HG02610 (cell line): ENCODE measurements around the gene PRR9.
"Not testable (repeated sequence)": the region's sequence is repeated elsewhere in the genome, so short reads cannot be mapped to it uniquely, and the experiment has no call there.

Source experiments
- ATAC-seq: cut with Tn5 transposase; IDR thresholded peaks from one replicate; pipeline ENCODE4 v1.9.1; 2021; ENCODE audit warnings: mild to moderate bottlenecking, moderate library complexity; ENCODE audit not compliant: unreplicated experiment

The PRR9 gene

DNA sequence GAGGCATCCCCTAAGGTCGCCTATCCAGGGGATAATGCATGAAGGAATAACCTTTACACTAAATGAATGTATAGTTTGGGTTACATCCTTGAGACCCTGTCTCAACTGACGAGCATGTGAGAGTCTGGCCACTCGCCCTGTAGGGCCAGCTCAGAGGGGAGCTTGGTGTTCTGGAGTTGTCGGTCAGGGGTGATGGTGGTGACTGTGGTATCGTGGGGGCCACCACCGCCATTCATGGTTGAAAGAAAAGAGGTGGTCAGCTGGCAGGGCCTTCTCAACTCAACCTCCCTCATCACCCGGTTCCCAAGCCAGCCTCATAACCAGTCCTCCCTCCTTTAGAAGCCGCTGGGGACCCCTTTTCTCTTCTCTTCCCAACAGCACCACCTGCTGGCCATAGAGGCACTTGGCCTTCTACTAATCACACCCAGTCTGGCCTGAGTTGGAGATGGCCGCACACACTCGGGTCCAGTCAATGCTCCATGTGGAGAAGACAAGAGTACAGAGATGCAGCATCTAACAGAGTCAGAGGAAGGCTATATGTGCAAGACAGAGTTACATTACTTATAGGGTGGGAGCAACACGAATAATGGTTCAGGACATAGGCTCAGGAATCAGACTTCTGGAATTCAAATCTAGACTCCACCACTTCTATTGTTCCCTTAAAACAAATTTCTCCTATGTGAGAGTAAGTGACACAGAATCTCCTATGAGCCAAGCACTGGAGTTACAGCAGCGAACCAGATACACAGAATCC is 11.9 kb downstream of the PRR9 start:
- ATAC-seq = not testable (repeated sequence)

DNA sequence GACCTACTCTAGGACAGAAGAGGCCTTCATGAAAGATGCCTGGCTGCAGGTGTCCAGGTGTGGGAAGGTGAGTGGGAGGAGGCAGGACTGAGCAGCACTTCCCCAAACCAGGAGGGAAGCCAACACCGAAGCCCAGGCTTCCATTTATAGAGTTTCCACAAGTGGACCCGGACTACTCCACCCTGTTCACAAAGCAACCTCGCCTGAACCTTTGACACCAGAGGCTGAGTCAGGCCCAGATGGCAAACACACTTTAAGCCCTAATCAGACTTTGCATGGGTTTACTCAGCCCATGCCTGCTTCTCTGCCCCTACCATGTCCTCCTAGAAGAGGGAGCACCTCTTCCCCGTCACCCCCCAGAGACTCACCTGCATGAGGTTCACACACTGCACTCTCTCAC is 14.0 kb downstream of the PRR9 start:
- no peak for ATAC-seq

DNA sequence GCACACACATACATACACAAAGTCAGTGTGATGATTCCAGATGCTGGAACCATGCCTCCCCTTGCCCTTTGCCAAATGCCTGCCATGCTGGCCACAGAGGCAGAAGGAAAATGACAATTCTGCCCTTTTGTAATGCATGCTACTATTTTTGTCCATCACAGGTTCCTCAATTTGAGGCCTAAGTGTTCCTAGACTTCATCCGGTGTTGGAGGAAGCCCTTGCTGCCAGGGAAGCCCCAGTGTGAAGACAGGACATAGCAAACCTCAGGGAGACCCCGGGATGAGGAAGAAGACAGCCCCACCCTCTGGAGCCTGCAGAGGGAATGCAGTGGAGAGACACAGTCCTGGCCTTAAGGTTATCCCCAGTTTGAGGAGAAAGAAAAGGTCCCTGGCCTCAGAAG is 14.4 kb downstream of the PRR9 start:
- no peak for ATAC-seq

DNA sequence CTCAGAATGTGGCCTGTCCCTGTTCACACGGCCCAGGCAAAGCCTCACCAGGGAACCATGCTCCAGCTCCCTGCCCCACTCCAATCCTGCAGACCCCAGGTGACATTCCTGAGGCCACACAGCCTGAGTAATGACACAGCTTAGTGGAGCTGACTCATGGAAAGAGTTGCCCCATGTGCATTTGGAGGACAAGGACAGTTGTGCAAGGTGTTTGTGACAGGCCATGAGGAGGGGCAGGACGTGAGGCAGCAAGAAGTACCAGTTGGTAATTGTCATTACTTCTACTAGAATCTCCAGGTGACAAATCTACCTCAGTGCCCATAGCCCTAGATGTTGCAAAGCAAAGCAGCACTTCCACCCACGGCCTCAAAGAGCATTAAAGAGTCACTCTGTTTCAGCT is 15.2 kb downstream of the PRR9 start:
- no peak for ATAC-seq

DNA sequence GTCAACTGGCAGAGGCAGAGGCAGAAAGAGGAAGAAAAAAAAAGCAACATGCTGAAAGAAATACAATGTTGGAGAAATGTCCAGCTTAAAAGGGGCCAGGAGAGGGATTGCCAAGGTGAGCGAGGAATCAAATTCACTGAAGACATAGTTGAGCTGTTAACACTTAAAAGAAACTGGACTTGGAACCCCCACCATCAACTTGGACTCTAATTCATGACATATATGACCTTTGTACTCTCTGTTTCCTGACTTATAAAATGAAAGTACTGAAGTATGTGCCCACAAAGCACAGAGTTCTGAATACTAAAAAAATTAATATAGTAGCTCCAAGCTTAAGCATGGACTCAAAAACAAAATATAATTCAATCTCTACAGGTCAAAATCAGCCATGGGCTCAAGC is 16.1 kb downstream of the PRR9 start:
- no peak for ATAC-seq

DNA sequence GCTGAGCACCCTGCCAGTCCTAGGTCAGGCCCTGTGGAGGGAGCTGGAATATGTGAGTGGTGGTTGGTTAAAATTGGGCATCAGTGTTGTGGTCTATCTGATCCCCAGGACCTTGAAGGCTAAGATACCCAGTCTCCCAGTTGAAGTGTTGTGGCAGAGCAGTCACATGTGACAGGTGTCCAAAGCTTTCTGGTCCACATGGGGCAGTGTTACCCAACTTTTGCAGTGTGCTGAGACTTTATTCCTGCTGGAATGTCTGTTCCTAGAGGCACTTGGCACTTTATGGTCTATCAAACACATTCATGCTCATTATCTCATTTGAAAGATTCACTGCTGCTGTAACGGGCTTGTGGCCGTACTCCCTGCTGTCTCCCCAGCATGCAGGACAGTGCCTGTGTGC is 21.1 kb downstream of the PRR9 start:
- no peak for ATAC-seq

DNA sequence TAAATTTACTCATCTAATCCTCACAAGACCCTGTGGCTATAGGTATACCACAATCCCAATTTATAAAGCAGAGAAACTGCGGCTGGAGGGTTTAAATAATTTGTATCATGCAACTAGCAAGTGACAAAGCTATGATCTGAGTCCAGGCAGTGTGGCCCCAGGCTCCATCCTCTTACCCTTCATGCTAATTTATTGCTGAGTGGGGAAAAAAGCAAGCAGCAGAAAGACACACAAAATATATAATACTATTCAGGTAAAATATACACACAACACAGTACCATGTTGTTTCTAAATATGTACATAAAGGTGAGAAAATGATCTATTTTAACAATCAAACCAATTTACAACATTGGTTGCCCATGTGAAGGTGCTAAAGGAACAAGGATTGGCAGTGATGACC is 24.8 kb downstream of the PRR9 start:
- no peak for ATAC-seq

DNA sequence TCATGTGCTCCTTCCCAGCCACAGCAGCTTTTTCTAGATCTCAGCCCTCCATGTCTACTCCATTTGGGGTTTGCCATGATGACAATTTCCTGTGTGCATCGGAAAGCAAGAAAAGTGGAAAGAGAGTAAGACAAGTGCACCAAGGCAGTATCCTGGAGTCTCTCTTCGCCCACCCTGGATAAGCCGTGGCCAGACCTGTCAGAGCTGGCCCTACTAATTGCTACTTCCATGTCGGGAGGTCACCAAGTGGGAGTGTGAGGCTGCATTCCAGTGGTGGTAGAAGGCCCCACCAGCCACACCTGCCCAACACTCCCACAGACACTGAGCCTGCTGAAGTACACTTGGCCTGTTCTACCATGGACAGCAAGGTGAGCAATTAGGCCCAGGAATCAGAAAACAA is 28.1 kb downstream of the PRR9 start:
- ATAC-seq = no peak

DNA sequence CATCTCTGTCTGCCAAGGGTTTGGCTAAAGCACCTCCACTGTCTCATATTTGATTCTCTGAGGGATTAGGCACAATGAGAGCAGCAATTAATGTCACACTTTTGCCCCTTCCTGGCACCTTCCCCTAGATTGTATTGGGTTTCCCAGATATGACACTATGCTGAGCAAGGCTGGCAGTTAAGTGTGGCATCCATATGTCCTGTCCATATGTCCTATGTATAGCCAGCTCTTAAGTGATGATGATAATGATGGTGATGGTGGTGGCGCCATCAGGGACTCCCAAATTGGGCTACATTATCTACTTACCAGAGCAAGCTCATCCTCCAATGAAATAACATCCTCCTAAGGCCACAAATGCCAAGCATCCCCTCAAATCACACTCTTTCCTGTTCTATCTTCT is 28.6 kb downstream of the PRR9 start:
- no peak for ATAC-seq

DNA sequence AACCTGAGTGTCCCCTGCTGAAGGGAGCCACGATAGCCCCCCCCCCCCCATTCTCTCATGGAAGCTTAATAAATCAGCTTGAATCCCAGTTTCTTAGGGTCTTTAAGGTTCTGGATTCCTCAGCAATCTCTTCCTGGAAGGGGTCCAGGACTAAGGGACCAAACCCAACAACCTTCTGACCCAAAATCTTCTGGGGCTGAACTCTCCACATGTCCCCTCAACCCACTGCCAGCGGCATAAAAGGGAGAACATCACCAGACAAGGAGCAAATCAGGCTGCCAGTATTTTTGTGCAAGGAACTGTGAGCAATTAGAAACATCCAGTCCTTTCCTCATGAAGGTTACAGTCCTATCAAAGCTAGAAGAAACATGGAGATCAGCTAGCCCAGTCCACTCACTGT is 29.4 kb downstream of the PRR9 start:
- no peak for ATAC-seq

DNA sequence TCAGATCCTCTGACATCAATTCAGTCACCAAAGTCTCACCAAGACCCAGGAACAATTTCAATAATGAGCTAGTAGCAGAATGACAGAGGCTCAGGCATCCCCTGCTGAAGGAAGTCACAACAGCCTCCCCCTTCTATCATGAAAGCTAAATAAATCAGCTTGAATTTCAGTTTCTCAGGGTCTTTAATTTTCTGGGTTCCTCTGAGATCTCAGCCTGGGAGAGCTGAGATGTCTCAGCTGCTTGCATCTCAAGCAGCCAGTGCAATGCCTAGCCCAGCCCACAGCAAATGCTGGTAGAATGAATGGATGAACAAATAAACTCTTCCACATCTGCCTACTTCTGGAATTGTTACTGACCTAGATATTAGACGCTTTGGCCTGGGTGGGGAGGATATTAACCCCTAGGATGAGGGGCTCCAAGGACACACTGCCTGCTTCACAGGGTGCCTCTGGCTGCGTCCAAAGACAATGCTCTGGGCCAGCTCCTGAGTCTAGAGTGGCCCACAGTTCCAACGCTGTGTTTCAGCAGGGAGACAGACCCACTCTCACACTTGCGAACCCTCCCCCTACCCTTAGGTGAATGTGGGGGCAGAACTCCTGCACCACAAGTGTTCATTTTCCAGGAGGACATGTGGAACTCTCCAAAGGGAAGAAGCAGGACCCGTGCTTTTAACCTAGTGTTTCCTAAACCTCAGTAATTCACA is 30.9 kb downstream of the PRR9 start:
- no peak for ATAC-seq

DNA sequence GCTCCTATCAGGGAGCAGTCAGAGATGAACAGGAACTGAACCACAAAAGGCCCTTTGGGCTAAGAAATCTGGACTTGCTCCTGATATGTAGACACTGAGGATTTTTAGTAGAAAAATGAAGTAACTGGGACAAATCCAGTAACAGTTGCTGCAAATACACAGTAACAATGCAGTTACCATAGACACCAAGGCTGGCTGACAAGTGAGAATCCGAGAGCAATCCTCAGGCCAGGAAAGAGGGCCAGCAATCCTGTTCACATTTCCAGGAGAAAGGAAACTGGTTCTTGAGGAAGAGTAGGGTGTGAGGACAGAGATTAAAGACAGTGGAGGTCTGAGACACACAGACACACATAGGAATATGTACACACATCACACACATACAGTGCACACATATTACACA is 32.8 kb downstream of the PRR9 start:
- ATAC-seq = no peak

DNA sequence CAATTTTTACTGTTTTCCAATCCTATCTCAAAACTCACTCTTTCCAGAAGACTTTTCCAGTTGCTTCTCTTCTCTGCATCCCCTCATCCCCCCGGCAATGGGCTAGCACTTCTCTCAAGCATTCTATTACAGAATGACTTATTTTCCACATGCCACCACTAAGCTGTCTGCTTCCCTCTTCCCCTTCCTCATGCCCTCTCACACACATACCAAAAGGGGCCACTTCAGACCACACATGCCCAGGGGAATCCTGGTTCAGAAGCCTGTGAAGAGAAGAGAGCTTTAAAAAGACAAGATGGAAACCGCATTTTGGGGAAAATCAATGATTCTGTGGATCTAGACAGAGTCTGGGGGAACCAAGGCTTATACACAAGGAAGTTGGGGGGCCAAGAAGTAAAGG is 33.7 kb downstream of the PRR9 start:
- no peak for ATAC-seq

DNA sequence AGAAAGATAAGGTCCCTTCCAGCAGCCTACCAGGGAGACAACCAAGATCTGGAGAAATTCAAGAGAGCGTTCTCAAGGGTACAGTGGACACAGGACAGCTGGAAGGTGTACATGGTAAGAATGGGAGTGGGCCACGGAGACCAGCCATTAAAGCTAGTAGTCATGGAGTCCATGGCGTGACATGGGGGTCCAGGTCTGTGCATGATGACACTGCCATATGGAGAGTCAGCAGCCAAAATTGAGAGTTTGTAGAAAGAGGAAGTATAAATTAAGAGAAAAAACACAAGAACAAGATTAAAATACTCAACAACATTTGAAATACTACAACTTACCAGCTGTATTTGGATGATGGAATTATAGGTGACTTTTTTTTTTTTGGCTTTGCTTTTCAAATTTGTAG is 34.2 kb downstream of the PRR9 start:
- ATAC-seq = no peak

DNA sequence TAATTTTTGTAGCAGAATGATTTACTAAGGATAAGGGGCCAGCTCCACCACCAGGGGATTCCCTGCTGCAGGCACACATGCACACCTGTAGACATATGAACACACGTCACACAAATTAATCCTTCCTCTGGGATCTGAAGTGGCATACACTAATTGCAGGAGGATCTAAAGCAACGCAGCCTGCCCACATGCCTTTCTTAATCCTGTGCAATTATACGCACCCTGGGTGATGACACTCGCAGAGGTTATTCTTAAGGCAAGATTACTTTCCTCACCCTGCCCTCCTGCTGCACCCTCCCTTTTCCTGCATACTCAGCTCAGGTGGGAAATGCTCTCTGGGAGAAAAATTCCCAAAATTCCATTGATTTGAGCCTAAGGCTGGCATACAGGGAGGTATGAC is 34.6 kb downstream of the PRR9 start:
- ATAC-seq = no peak

DNA sequence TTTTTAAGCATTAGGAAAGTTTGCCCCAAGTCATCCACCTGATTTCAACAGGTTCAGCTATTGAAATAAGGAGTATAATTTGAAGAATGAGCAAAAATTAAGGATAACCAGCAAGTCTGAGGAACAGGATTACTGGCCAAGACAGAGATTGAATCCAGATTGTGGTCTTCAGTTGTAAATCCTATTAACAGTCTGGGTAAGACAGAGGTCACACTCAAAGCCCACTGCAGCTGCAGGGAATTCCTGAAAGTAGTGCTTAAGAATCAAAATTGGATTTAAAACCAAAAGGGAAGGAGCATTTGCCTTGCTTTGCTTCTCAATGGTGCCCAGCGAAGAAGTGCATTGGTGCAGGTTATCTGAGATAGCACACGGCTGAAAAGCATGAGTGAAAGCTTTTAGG is 35.7 kb downstream of the PRR9 start:
- no peak for ATAC-seq

DNA sequence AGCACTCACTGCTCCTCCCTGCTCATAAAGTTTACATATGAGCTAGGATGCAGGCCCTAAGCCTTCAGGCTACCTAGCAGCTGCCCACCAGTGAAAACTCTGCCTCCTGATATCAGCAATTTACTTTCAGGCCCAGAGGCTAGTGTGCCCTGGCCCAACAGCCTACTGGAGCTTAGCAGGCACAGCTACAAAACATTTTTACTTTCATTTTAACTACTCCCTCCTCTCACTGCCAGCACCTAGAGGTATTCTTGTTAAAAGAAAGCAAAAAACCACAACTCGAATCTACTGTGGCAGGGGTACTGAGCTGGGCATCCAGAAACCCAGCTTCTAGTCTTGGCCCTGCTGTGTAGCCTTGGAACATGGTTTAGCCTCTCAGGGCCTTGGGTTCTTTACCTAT is 36.3 kb downstream of the PRR9 start:
- peak; percentile 58 for ATAC-seq

DNA sequence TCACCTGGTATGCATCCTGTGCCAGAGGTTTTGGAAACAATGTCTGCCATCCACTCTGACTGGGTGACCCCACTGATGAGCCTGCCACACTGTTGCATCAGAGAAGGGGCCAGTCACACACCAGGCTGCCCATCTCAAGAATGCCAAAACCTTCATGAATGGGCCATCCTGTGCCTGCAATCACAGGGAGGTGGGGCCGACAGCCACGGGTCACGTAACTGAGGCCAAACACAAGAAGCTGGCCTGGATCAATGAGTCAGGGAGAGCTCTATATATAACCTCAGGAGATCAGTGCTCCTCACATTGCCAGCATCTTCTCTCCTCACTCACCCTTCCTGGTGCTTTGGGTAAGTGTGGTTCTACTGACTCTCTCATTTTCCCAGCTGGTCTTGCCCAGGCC is 42.0 kb downstream of the PRR9 start, which contains the start of gene LORICRIN:
Gene LORICRIN, plus strand, starts transcription at position 301 of the 400 bp plus-strand sequence. CDS start 1,263 bp downstream, outside the sequence.
- ATAC-seq = no peak

DNA sequence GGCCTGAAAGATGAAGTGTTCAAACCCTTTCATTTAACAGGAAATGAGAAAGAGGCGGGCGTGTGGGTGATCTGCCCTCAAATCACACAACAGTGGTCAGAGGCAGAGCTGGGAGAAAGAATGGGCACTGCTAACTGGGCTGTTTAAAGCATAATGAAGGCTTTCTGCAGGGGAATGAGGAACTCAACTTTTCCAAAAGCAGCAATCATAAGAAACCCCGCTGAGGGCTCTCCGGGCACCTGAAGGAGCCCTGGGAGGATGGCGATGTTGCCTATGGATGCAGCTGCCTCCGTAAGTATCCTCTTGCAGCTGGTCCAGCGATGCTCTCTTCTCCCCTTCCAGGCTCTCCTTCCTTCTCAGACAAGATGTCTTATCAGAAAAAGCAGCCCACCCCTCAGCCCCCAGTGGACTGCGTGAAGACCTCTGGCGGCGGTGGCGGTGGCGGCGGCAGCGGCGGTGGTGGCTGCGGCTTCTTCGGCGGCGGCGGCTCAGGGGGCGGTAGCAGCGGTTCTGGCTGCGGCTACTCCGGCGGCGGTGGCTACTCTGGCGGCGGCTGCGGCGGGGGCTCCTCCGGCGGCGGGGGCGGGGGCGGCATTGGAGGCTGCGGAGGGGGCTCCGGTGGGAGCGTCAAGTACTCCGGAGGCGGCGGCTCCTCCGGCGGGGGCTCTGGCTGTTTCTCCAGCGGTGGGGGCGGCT is 43.3 kb downstream of the PRR9 start:
- no peak for ATAC-seq

DNA sequence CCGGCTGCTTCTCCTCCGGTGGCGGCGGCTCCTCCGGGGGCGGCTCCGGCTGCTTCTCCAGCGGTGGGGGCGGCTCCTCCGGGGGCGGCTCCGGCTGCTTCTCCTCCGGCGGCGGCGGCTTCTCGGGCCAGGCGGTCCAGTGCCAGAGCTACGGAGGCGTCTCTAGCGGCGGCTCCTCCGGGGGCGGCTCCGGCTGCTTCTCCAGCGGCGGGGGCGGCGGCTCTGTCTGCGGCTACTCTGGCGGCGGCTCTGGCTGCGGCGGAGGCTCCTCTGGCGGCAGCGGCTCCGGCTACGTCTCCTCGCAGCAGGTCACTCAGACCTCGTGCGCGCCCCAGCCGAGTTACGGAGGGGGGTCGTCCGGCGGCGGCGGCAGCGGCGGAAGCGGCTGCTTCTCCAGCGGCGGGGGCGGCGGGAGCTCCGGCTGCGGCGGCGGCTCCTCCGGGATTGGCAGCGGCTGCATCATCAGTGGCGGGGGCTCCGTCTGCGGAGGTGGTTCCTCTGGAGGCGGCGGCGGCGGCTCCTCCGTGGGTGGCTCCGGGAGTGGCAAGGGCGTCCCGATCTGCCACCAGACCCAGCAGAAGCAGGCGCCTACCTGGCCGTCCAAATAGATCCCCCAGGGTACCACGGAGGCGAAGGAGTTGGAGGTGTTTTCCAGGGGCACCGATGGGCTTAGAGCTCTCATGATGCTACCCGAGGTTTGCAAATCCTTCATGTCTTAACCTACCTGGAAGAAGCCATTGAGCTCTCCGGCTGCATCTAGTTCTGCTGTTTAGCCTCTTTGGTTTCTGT is 44.1 kb downstream of the PRR9 start:
- no peak for ATAC-seq

DNA sequence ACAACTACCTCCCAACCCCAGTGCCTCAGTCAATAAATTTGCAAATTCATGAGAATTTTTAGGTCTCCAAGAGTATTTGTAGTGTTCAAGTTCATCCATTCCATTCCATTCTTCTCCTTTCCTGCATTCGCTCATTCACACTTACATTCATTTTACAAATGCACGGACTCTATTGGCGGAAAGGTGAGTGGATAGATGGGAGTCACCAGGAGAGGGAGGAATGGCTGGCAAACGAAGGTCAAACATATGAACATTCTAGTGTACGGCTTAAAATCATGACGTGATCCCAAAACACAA is 44.6 kb downstream of the PRR9 start:
- ATAC-seq = no peak
